GM23248 (cell line): ENCODE data around the gene HOXA3. TPM values are rescaled to one million over a fixed set of nuclear protein-coding genes. Genes with fewer than 3 reads are reported as not detected.

ENCODE experiments used
- DNase-seq: peaks from one replicate; pipeline ENCODE4 v3.0.0-alpha.2; 2015
- H2AFZ ChIP-seq: fragments of 200-600 bp; sonication (generic); 2 replicates; pipeline ENCODE4 v1.6.1; 2016; ENCODE audit warnings: antibody characterized with exemption
- H3F3A ChIP-seq: fragments of 200-600 bp; sonication (generic); 2 replicates; pipeline ENCODE4 v1.6.1; 2016; ENCODE audit warnings: mild to moderate bottlenecking, antibody characterized with exemption, mixed run types; ENCODE audit not compliant: insufficient read depth
- H3K27ac ChIP-seq: fragments of 200-600 bp; sonication (generic); 2 replicates; pipeline ENCODE4 v1.5.1; 2016; ENCODE audit warnings: mild to moderate bottlenecking
- H3K27me3 ChIP-seq: fragments of 200-600 bp; sonication (generic); replicated peaks from 2 replicates; pipeline ENCODE4 v1.6.1; 2016; ENCODE audit warnings: mild to moderate bottlenecking; ENCODE audit not compliant: insufficient read depth
- H3K36me3 ChIP-seq: fragments of 200-600 bp; sonication (generic); 2 replicates; pipeline ENCODE4 v1.6.1; 2016; ENCODE audit warnings: low read depth, mild to moderate bottlenecking
- H3K4me1 ChIP-seq: fragments of 200-600 bp; sonication (generic); 2 replicates; pipeline ENCODE4 v1.6.1; 2016; ENCODE audit warnings: mild to moderate bottlenecking; ENCODE audit not compliant: insufficient read depth
- H3K4me2 ChIP-seq: fragments of 200-600 bp; sonication (generic); one replicate; pipeline ENCODE4 v1.6.1; 2016; ENCODE audit warnings: mild to moderate bottlenecking; ENCODE audit not compliant: unreplicated experiment
- H3K4me3 ChIP-seq: fragments of 200-600 bp; sonication (generic); 2 replicates; pipeline ENCODE4 v1.5.1; 2016; ENCODE audit warnings: mild to moderate bottlenecking
- H3K79me2 ChIP-seq: fragments of 200-600 bp; sonication (generic); 2 replicates; pipeline ENCODE4 v1.6.1; 2016; ENCODE audit warnings: mild to moderate bottlenecking; ENCODE audit not compliant: insufficient read depth
- H3K9ac ChIP-seq: fragments of 200-600 bp; sonication (generic); 2 replicates; pipeline ENCODE4 v1.6.1; 2016; ENCODE audit warnings: mild to moderate bottlenecking
- H3K9me2 ChIP-seq: fragments of 200-600 bp; sonication (generic); 2 replicates; pipeline ENCODE4 v1.6.1; 2016; ENCODE audit warnings: mixed run types, mild to moderate bottlenecking, moderate library complexity; ENCODE audit not compliant: insufficient read depth
- H3K9me3 ChIP-seq: fragments of 200-600 bp; sonication (generic); one replicate; pipeline ENCODE4 v1.6.1; 2017; ENCODE audit warnings: low read depth
- H4K20me1 ChIP-seq: fragments of 200-600 bp; sonication (generic); 2 replicates; pipeline ENCODE4 v1.6.0; 2016; ENCODE audit not compliant: insufficient read depth
- EZH2 ChIP-seq: fragments of 200-600 bp; sonication (generic); IDR thresholded peaks from 2 replicates; pipeline ENCODE4 v1.6.1; 2018; ENCODE audit warnings: antibody characterized with exemption, mild to moderate bottlenecking; ENCODE audit not compliant: insufficient read depth, poor library complexity, severe bottlenecking
- EZH2phosphoT487 ChIP-seq: fragments of 200-600 bp; sonication (generic); IDR thresholded peaks from 2 replicates; pipeline ENCODE4 v1.6.1; 2018; ENCODE audit warnings: antibody characterized with exemption, moderate library complexity, mild to moderate bottlenecking, low read depth; ENCODE audit not compliant: insufficient read depth
- WGBS, 2 experiments: methylation state at CpG; one replicate each; pipeline ENCODE4 v1.1.6; 2015 to 2017; ENCODE audit warnings: low lambda C conversion rate in 2 of 2, low coverage in 1 of 2; ENCODE audit errors: missing lambda C conversion rate in 2 of 2; 5-methylcytosine and 5-hydroxymethylcytosine counted together
- in situ Hi-C: fragments of 300-500 bp; cut with MboI; formaldehyde crosslinking; loops from 2 replicates; pipeline ENCODE4 v1.15.0; 2020
- polyA plus RNA-seq: library from polyadenylated mRNA; unstranded; fragments of >200 nt; fragmentation: Nextera tagmentation; extraction: Ambion mirVana; gene quantifications from 2 replicates; pipeline ENCODE4 v1.2.1, GENCODE V29; 2016
- total RNA-seq: library from RNA; depleted of rRNA; stranded (reverse); fragments of >200 nt; shearing (Covaris generic); gene quantifications from 2 replicates; pipeline ENCODE4 v1.2.3, GENCODE V29; 2014

HOXA3 gene
- total and polyA plus RNA-seq, 2 experiments from 2014 or later: 1.2 to 2.1 TPM

GRCh38 chr7:27103489-27104226, 48.7 kb downstream of the HOXA3 start:
- Histone ChIP-seq H3F3A (peaks cover 16% of the 10 kb centered on the region; the same call in 1 of the 2 replicates), H3K9me3 (no peaks in the 10 kb centered on the region), H3K4me1 (peaks cover 8% of the 10 kb centered on the region; the same call in 1 of the 2 replicates), H3K36me3 (peaks cover 24% of the 10 kb centered on the region), H3K27ac (no peak overlapping the region), H3K79me2 (peaks cover 31% of the 10 kb centered on the region), H3K4me3 (no peak overlapping the region), H3K9me2 (no peaks in the 10 kb centered on the region), H4K20me1 (no peaks in the 10 kb centered on the region), H3K9ac (no peak overlapping the region), H3K4me2 (no peak overlapping the region), H3K27me3 (no peaks in the 10 kb centered on the region), H2AFZ (no peak overlapping the region)
- WGBS, 2 experiments: 71 to 76% methylated on average over 34 to 35 of the region's 35 CpGs
- in situ Hi-C loops: loop anchor here (10.0 kb wide), 1 partner anchor 249 kb away; no protein-coding TSS in a partner anchor
- DNase-seq: no peak
- TF ChIP-seq EZH2phosphoT487 (no peak), EZH2 (no peak)

- H3K9me3 ChIP-seq: no peaks in the 10 kb centered on the region
- H3K36me3 ChIP-seq: peaks cover 24% of the 10 kb centered on the region
- H3K9ac ChIP-seq: no peak within 1 kb of the TSS
- H3K4me2 ChIP-seq: no peak within 1 kb of the TSS
- peaks cover 16% of the 10 kb centered on the region; the same call in 1 of the 2 replicates for H3F3A ChIP-seq
- H3K9me2 ChIP-seq: no peaks in the 10 kb centered on the region
- TF ChIP-seq EZH2phosphoT487 (no peak), EZH2 (no peak)
- H3K27ac ChIP-seq: no peak within 1 kb of the TSS
- 91 to 92% methylated on average over 29 of the region's 29 CpGs for WGBS, 2 experiments
- H3K4me1 ChIP-seq: peaks cover 8% of the 10 kb centered on the region; the same call in 1 of the 2 replicates
- no peak within 1 kb of the TSS for H3K4me3 ChIP-seq
- no peaks in the 10 kb centered on the region for H3K27me3 ChIP-seq
- in situ Hi-C loops: loop anchor here (10.0 kb wide), 1 partner anchor 248 kb away; no protein-coding TSS in a partner anchor
- no peaks in the 10 kb centered on the region for H4K20me1 ChIP-seq
- no peak within 1 kb of the TSS for H2AFZ ChIP-seq
- DNase-seq: no peak
- peaks cover 39% of the 10 kb centered on the region for H3K79me2 ChIP-seq
These were observed 49.6 kb downstream of the HOXA3 start, which contains the start of gene HOXA2 for GRCh38 chr7:27102581-27103442. HOXA2 (minus strand) TSS chr7:27102683; CDS start chr7:27102500, 183 bp downstream.

- DNase-seq: no peak
- no peaks in the 10 kb centered on the region for H3K9me3 ChIP-seq
- TF ChIP-seq EZH2phosphoT487 (no peak), EZH2 (no peak)
- in situ Hi-C loops: loop anchor here (10.0 kb wide), 1 partner anchor 247 kb away; no protein-coding TSS in a partner anchor
- H3K27ac ChIP-seq: no peak overlapping the region
- WGBS, 2 experiments: 72 to 80% methylated on average over 28 to 39 of the region's 39 CpGs
- H3K36me3 ChIP-seq: peaks cover 21% of the 10 kb centered on the region
- peaks cover 21% of the 10 kb centered on the region for H3F3A ChIP-seq
- H3K4me3 ChIP-seq: no peak overlapping the region
- H3K4me1 ChIP-seq: peaks cover 8% of the 10 kb centered on the region; the same call in 1 of the 2 replicates
- no peak overlapping the region for H3K9ac ChIP-seq
- H3K27me3 ChIP-seq: no peaks in the 10 kb centered on the region
- H3K79me2 ChIP-seq: peaks cover 47% of the 10 kb centered on the region
- H3K9me2 ChIP-seq: no peaks in the 10 kb centered on the region
- no peak overlapping the region for H2AFZ ChIP-seq
- H4K20me1 ChIP-seq: no peaks in the 10 kb centered on the region
- H3K4me2 ChIP-seq: no peak overlapping the region
These were observed 50.3 kb downstream of the HOXA3 start for GRCh38 chr7:27101957-27102580.
